HepG2 (cell line): ENCODE data around the gene SAPCD1. TPM values are rescaled to one million over a fixed set of nuclear protein-coding genes. Genes with fewer than 3 reads are reported as not detected.

Experiments
- ATF2 ChIP-seq: sonication (generic); formaldehyde crosslinking; IDR thresholded peaks from 2 replicates; pipeline ENCODE4 v1.4.0; 2020; ENCODE audit warnings: missing genetic modification reagents
- ATF7 ChIP-seq, 2 experiments: fragments of 450-650 bp in 1 of 2; sonication (generic) in 1 of 2; formaldehyde crosslinking in 1 of 2; IDR thresholded peaks; 2 replicates each; pipeline versions ENCODE4 v1.4.0 to v1.6.1; 2016 to 2020; ENCODE audit warnings: antibody characterized with exemption in 1 of 2, mild to moderate bottlenecking in 1 of 2, missing genetic modification reagents in 1 of 2
- BORCS8-MEF2B ChIP-seq: sonication (generic); formaldehyde crosslinking; IDR thresholded peaks from 2 replicates; pipeline ENCODE4 v1.8.0; 2022; ENCODE audit warnings: mild to moderate bottlenecking, missing genetic modification reagents
- CBX1 ChIP-seq: IDR thresholded peaks from one replicate; pipeline ENCODE4 v1.6.1; 2016; ENCODE audit warnings: antibody characterized with exemption, low read depth
- FOSL2 ChIP-seq: sonication (generic); formaldehyde crosslinking; IDR thresholded peaks from 2 replicates; pipeline ENCODE4 v1.4.0; 2020; ENCODE audit warnings: missing genetic modification reagents
- HMGXB3 ChIP-seq: sonication (generic); formaldehyde crosslinking; IDR thresholded peaks from 2 replicates; pipeline ENCODE4 v1.4.0; 2020; ENCODE audit warnings: missing genetic modification reagents, borderline replicate concordance
- PRDM4 ChIP-seq: sonication (generic); formaldehyde crosslinking; IDR thresholded peaks from 2 replicates; pipeline ENCODE4 v1.9.0; 2021; ENCODE audit warnings: missing genetic modification reagents, borderline replicate concordance
- RAD21 ChIP-seq: fragments of 450-650 bp; formaldehyde crosslinking; IDR thresholded peaks from 2 replicates; pipeline ENCODE4 v1.5.0; 2020; ENCODE audit warnings: mild to moderate bottlenecking
- TAF15 ChIP-seq: fragments of 200-400 bp; formaldehyde crosslinking; IDR thresholded peaks from one replicate; pipeline ENCODE4 v1.6.1; 2018; ENCODE audit warnings: mild to moderate bottlenecking, low read depth, low read length; ENCODE audit not compliant: poor library complexity, severe bottlenecking
- ZNF543 ChIP-seq: sonication (generic); formaldehyde crosslinking; IDR thresholded peaks from 2 replicates; pipeline ENCODE4 v1.4.0; 2020; ENCODE audit warnings: mild to moderate bottlenecking, missing genetic modification reagents
- ZNF646 ChIP-seq: sonication (generic); formaldehyde crosslinking; IDR thresholded peaks from 2 replicates; pipeline ENCODE4 v1.9.0; 2021; ENCODE audit warnings: mild to moderate bottlenecking, missing genetic modification reagents
- ZNF788 ChIP-seq: sonication (generic); formaldehyde crosslinking; IDR thresholded peaks from 2 replicates; pipeline ENCODE4 v1.5.0; 2020; ENCODE audit warnings: mild to moderate bottlenecking, missing genetic modification reagents, borderline replicate concordance
- ZNF83 ChIP-seq: sonication (generic); formaldehyde crosslinking; IDR thresholded peaks from 2 replicates; pipeline ENCODE4 v1.4.0; 2020; ENCODE audit warnings: missing genetic modification reagents, mild to moderate bottlenecking, borderline replicate concordance
- polyA plus RNA-seq, 8 experiments: library from polyadenylated mRNA; depleted of rRNA in 3 of 8; stranded (reverse) in 7 of 8; unstranded in 1 of 8; fragments of >200 nt; fragmentation: Illumina TruSeq in 4 of 8; extraction: Trizol in 4 of 8; gene quantifications; 2 replicates each; pipeline versions ENCODE4 v1.2.1 to v1.2.3, GENCODE V29; 2011 to 2016; ENCODE audit warnings: low read depth in 4 of 8, missing spikeins in 1 of 8, mixed read lengths in 1 of 8; ENCODE audit not compliant: insufficient read depth in 1 of 8
- total RNA-seq, 5 experiments: library from RNA; depleted of rRNA; stranded (reverse); fragments of >200 nt; fragmentation: Illumina TruSeq; extraction: Trizol; gene quantifications; 2 replicates each; pipeline ENCODE4 v1.2.3, GENCODE V29; 2016; ENCODE audit warnings: low read depth in 1 of 5

The SAPCD1 gene
- total and polyA plus RNA-seq, 2 of the 13 experiments (the other 11 are each of a cell fraction or from before 2014, with no cell fraction given): 2.5 to 3.9 TPM

GRCh38 chr6:31769684-31770371 is 7.4 kb downstream of the SAPCD1 start (continued):
- TF ChIP-seq PRDM4 (CRISPR knock-in tag) (no peak), RAD21 (CRISPR knock-in tag) (peak; percentile 96), ZNF788 (CRISPR knock-in tag) (no peak), ZNF83 (CRISPR knock-in tag) (no peak), ATF2 (CRISPR knock-in tag) (peak; percentile 76; the same call in 1 of the 2 replicates), HMGXB3 (CRISPR knock-in tag) (no peak; the same call in 1 of the 2 replicates), BORCS8-MEF2B (no peak), FOSL2 (peak; percentile 65), ZNF543 (no peak), ZNF646 (CRISPR knock-in tag) (no peak), TAF15 (no peak), CBX1 (peak; percentile 58), ATF7 (IDR thresholded peaks at IDR 0.05) (no peak), ATF7 (CRISPR knock-in tag; IDR thresholded peaks at IDR 0.05) (no peak)
